ENCODE data around the gene MRPS6. TPM values are rescaled to one million over a fixed set of nuclear protein-coding genes. Genes with fewer than 3 reads are reported as not detected.

MRPS6 gene
- polyA plus RNA-seq, 1 donor (not counting 4 experiments of a cell fraction or from before 2014, with no cell fraction given): 41.5 TPM

- no peak for DNase-seq (ENCODE audit: low read depth, low spot score)
- Histone ChIP-seq H3K27me3 (ENCODE audit: control insufficient read depth, extremely low read depth, insufficient read depth, low read length) (no peaks in the 10 kb centered on the region), H3K36me3 (ENCODE audit: control insufficient read depth in 2 of 2, extremely low read depth in 1 of 2, insufficient read depth in 2 of 2, low read length in 2 of 2) (peaks cover 3 to 7% of the 10 kb centered on the region in 2 experiments), H4K20me1 (ENCODE audit: control insufficient read depth, extremely low read depth, insufficient read depth, low read length) (peaks cover 3% of the 10 kb centered on the region), H3K9me3 (ENCODE audit: control insufficient read depth, low read depth, low read length) (no peaks in the 10 kb centered on the region), H3K79me2 (ENCODE audit: control insufficient read depth, insufficient read depth, low read length) (peaks cover 70% of the 10 kb centered on the region), H3K4me1 (ENCODE audit: control insufficient read depth, extremely low read depth, insufficient read depth, low read length) (peaks cover 6% of the 10 kb centered on the region), H3K4me2 (ENCODE audit: control insufficient read depth, extremely low read depth, insufficient read depth, low read depth, low read length) (no peak overlapping the region), H3K27ac (ENCODE audit: control insufficient read depth, insufficient read depth, low read length) (no peak overlapping the region), H3K9me1 (ENCODE audit: control insufficient read depth, extremely low read depth, insufficient read depth, low read length) (no peaks in the 10 kb centered on the region), H3K4me3 (ENCODE audit: control insufficient read depth in 2 of 3, extremely low read depth in 1 of 3, insufficient read depth in 2 of 3, low read depth in 1 of 3, low read length in 3 of 3) (no peak overlapping the region), H3K9ac (ENCODE audit: control insufficient read depth, extremely low read depth, insufficient read depth, low read length) (no peak overlapping the region), H2AFZ (ENCODE audit: control insufficient read depth, low read length) (no peak overlapping the region)
- no peak for TF ChIP-seq EZH2 (IDR thresholded peaks at IDR 0.05; ENCODE audit: low read length)
- TF ChIP-seq CTCF (optimal IDR thresholded peaks at IDR 0.05 in 1 of 3, IDR thresholded peaks at IDR 0.05 in 1 of 3, conservative IDR thresholded peaks at IDR 0.05 in 1 of 3; ENCODE audit: extremely low read depth in 1 of 3, insufficient read depth in 2 of 3, low read length in 3 of 3): no peak
- no peak for FAIRE-seq
- dilution Hi-C loops (cut with MboI; ENCODE audit: extremely low pct_ligation_motif_present, low sequenced_read_pairs): no loop called here
These were observed 10.0 kb downstream of the MRPS6 start for GRCh38 chr21:34083357-34083756.

GRCh38 chr21:34085129-34085528 lies 11.8 kb downstream of the MRPS6 start:
- dilution Hi-C loops (cut with MboI; ENCODE audit: extremely low pct_ligation_motif_present, low sequenced_read_pairs): no loop called here
- no peak for FAIRE-seq
- no peak overlapping the region for H2AFZ ChIP-seq (ENCODE audit: control insufficient read depth, low read length)

More at GRCh38 chr21:34085129-34085528, 11.8 kb downstream of the MRPS6 start:
- Histone ChIP-seq H3K9me3 (ENCODE audit: control insufficient read depth, low read depth, low read length) (no peaks in the 10 kb centered on the region), H3K4me3 (ENCODE audit: control insufficient read depth in 2 of 3, extremely low read depth in 1 of 3, insufficient read depth in 2 of 3, low read depth in 1 of 3, low read length in 3 of 3) (no peak overlapping the region), H3K4me2 (ENCODE audit: control insufficient read depth, extremely low read depth, insufficient read depth, low read depth, low read length) (no peak overlapping the region), H4K20me1 (ENCODE audit: control insufficient read depth, extremely low read depth, insufficient read depth, low read length) (peaks cover 3% of the 10 kb centered on the region), H3K27me3 (ENCODE audit: control insufficient read depth, extremely low read depth, insufficient read depth, low read length) (no peaks in the 10 kb centered on the region), H3K9ac (ENCODE audit: control insufficient read depth, extremely low read depth, insufficient read depth, low read length) (no peak overlapping the region), H3K27ac (ENCODE audit: control insufficient read depth, insufficient read depth, low read length) (no peak overlapping the region), H3K79me2 (ENCODE audit: control insufficient read depth, insufficient read depth, low read length) (peaks cover 84% of the 10 kb centered on the region), H3K4me1 (ENCODE audit: control insufficient read depth, extremely low read depth, insufficient read depth, low read length) (peaks cover 5% of the 10 kb centered on the region), H3K36me3 (ENCODE audit: control insufficient read depth in 2 of 2, extremely low read depth in 1 of 2, insufficient read depth in 2 of 2, low read length in 2 of 2) (peaks cover 0 to 5% of the 10 kb centered on the region in 2 experiments), H3K9me1 (ENCODE audit: control insufficient read depth, extremely low read depth, insufficient read depth, low read length) (no peaks in the 10 kb centered on the region)
- no peak for DNase-seq (ENCODE audit: low read depth, low spot score)
- TF ChIP-seq EZH2 (IDR thresholded peaks at IDR 0.05; ENCODE audit: low read length): no peak
- TF ChIP-seq CTCF (optimal IDR thresholded peaks at IDR 0.05 in 1 of 3, IDR thresholded peaks at IDR 0.05 in 1 of 3, conservative IDR thresholded peaks at IDR 0.05 in 1 of 3; ENCODE audit: extremely low read depth in 1 of 3, insufficient read depth in 2 of 3, low read length in 3 of 3): no peak

Data from keratinocyte (primary cell).